Raji (cell line): ENCODE data around the gene DICER1.

Experiments used
- POLR2A ChIP-seq: IDR thresholded peaks from 2 replicates; pipeline ENCODE4 v1.6.1; 2011; ENCODE audit warnings: low read depth, low read length, control low read depth; ENCODE audit not compliant: insufficient read depth

The DICER1 gene

GRCh38 chr14:95157327-95158189, at the start of gene DICER1:
DICER1 (minus strand) TSS chr14:95157529; CDS start chr14:95133458, 24,071 bp downstream.
- TF ChIP-seq POLR2A, result peak; percentile 55

GRCh38 chr14:95206534-95206933, 49.2 kb upstream of the DICER1 start:
- no peak for TF ChIP-seq POLR2A

GRCh38 chr14:95204705-95205104, 47.4 kb upstream of the DICER1 start:
- TF ChIP-seq POLR2A, result no peak

GRCh38 chr14:95200404-95200803, 43.1 kb upstream of the DICER1 start:
- TF ChIP-seq POLR2A, result no peak

GRCh38 chr14:95199298-95199983, 42.1 kb upstream of the DICER1 start:
- TF ChIP-seq POLR2A, result no peak

- no peak for TF ChIP-seq POLR2A
Observed at GRCh38 chr14:95198320-95198719, 41.0 kb upstream of the DICER1 start.

- no peak for TF ChIP-seq POLR2A
Observed at GRCh38 chr14:95197551-95197950, 40.2 kb upstream of the DICER1 start.

GRCh38 chr14:95196826-95197545, 39.7 kb upstream of the DICER1 start:
- TF ChIP-seq POLR2A, result no peak

- no peak for TF ChIP-seq POLR2A
Observed at GRCh38 chr14:95196268-95196667, 38.9 kb upstream of the DICER1 start.

- no peak for TF ChIP-seq POLR2A
Observed at GRCh38 chr14:95195031-95195430, 37.7 kb upstream of the DICER1 start.

- no peak for TF ChIP-seq POLR2A
Observed at GRCh38 chr14:95193081-95193480, 35.8 kb upstream of the DICER1 start.

- no peak for TF ChIP-seq POLR2A
Observed at GRCh38 chr14:95192311-95192710, 35.0 kb upstream of the DICER1 start.

- TF ChIP-seq POLR2A, result no peak
Observed at GRCh38 chr14:95191445-95192199, 34.3 kb upstream of the DICER1 start.

- no peak for TF ChIP-seq POLR2A
Observed at GRCh38 chr14:95190857-95191256, 33.5 kb upstream of the DICER1 start.

- TF ChIP-seq POLR2A, result no peak
Observed at GRCh38 chr14:95190346-95190840, 33.1 kb upstream of the DICER1 start.
